ENCODE measurements around the gene RTRAF. TPM values are rescaled to one million over a fixed set of nuclear protein-coding genes. Genes with fewer than 3 reads are reported as not detected.

RTRAF gene
- total and polyA plus RNA-seq, 2 experiments from 2014 or later, result 150 to 729 TPM

DNA sequence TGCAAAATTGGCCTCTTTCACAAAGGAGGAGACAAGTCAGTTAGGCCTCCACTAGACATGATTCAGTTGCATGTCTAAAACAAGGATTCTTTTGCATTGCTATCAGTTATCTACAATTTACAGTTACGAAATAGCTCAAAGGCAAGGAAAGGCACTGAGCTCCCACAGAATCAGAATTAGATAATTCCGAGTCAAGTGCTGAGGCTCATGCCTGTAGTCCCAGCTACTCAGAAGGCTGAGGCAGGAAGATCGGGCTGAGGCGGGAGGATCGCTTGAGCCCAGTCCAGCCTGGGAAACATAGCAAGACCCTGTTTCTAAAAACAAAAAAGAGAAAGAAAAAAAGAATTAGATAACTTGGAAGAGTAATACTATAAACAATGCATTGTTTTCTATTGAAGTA, 12.3 kb upstream of the RTRAF start:
- H3K27me3 ChIP-seq (ENCODE audit: insufficient read depth), result no peaks in the 10 kb centered on the region
- H3K4me3 Mint-ChIP-seq, result no peak overlapping the region
- H4K20me1 ChIP-seq (replicated peaks; ENCODE audit: insufficient read depth), result no peaks in the 10 kb centered on the region
- no peaks in the 10 kb centered on the region for H3K36me3 Mint-ChIP-seq (ENCODE audit: low read depth)
- H3K4me2 ChIP-seq, result no peak overlapping the region
- no peaks in the 10 kb centered on the region for H3K79me2 ChIP-seq (replicated peaks; ENCODE audit: insufficient read depth)
- no peaks in the 10 kb centered on the region for H3F3A ChIP-seq (replicated peaks; ENCODE audit: low read depth)
- no peak overlapping the region for H2AFZ ChIP-seq
- no peak for DNase-seq (ENCODE audit: low spot score)
- no peaks in the 10 kb centered on the region for H3K9me3 Mint-ChIP-seq
- H3K4me1 ChIP-seq (ENCODE audit: insufficient read depth), result no peaks in the 10 kb centered on the region
- no peaks in the 10 kb centered on the region for H3K36me3 ChIP-seq (ENCODE audit: insufficient read depth)
- peaks cover 2% of the 10 kb centered on the region; the same call in 1 of the 3 replicates for H3K4me1 Mint-ChIP-seq
- TF ChIP-seq EZH2phosphoT487 (IDR thresholded peaks at IDR 0.05; ENCODE audit: unreplicated experiment) (no peak), STAT1 (IDR thresholded peaks at IDR 0.05; ENCODE audit: unreplicated experiment) (no peak), JUNB (IDR thresholded peaks at IDR 0.05; ENCODE audit: unreplicated experiment) (no peak), ZNF114 (CRISPR knock-in tag; IDR thresholded peaks at IDR 0.05) (no peak), POLR2AphosphoS5 (IDR thresholded peaks at IDR 0.05; ENCODE audit: low read depth) (no peak), CREB1 (CRISPR knock-in tag; IDR thresholded peaks at IDR 0.05; ENCODE audit: low read depth) (no peak), NANOG (IDR thresholded peaks at IDR 0.05; ENCODE audit: borderline replicate concordance) (no peak)
- TF ChIP-seq, protein P1, sequence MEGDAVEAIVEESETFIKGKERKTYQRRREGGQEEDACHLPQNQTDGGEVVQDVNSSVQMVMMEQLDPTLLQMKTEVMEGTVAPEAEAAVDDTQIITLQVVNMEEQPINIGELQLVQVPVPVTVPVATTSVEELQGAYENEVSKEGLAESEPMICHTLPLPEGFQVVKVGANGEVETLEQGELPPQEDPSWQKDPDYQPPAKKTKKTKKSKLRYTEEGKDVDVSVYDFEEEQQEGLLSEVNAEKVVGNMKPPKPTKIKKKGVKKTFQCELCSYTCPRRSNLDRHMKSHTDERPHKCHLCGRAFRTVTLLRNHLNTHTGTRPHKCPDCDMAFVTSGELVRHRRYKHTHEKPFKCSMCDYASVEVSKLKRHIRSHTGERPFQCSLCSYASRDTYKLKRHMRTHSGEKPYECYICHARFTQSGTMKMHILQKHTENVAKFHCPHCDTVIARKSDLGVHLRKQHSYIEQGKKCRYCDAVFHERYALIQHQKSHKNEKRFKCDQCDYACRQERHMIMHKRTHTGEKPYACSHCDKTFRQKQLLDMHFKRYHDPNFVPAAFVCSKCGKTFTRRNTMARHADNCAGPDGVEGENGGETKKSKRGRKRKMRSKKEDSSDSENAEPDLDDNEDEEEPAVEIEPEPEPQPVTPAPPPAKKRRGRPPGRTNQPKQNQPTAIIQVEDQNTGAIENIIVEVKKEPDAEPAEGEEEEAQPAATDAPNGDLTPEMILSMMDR (conservative IDR thresholded peaks at IDR 0.05; ENCODE audit: low read depth in 2 of 2), result no peak
- TF ChIP-seq, protein P2, sequence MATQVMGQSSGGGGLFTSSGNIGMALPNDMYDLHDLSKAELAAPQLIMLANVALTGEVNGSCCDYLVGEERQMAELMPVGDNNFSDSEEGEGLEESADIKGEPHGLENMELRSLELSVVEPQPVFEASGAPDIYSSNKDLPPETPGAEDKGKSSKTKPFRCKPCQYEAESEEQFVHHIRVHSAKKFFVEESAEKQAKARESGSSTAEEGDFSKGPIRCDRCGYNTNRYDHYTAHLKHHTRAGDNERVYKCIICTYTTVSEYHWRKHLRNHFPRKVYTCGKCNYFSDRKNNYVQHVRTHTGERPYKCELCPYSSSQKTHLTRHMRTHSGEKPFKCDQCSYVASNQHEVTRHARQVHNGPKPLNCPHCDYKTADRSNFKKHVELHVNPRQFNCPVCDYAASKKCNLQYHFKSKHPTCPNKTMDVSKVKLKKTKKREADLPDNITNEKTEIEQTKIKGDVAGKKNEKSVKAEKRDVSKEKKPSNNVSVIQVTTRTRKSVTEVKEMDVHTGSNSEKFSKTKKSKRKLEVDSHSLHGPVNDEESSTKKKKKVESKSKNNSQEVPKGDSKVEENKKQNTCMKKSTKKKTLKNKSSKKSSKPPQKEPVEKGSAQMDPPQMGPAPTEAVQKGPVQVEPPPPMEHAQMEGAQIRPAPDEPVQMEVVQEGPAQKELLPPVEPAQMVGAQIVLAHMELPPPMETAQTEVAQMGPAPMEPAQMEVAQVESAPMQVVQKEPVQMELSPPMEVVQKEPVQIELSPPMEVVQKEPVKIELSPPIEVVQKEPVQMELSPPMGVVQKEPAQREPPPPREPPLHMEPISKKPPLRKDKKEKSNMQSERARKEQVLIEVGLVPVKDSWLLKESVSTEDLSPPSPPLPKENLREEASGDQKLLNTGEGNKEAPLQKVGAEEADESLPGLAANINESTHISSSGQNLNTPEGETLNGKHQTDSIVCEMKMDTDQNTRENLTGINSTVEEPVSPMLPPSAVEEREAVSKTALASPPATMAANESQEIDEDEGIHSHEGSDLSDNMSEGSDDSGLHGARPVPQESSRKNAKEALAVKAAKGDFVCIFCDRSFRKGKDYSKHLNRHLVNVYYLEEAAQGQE (IDR thresholded peaks at IDR 0.05; ENCODE audit: unreplicated experiment), result no peak
- TF ChIP-seq, protein P3, sequence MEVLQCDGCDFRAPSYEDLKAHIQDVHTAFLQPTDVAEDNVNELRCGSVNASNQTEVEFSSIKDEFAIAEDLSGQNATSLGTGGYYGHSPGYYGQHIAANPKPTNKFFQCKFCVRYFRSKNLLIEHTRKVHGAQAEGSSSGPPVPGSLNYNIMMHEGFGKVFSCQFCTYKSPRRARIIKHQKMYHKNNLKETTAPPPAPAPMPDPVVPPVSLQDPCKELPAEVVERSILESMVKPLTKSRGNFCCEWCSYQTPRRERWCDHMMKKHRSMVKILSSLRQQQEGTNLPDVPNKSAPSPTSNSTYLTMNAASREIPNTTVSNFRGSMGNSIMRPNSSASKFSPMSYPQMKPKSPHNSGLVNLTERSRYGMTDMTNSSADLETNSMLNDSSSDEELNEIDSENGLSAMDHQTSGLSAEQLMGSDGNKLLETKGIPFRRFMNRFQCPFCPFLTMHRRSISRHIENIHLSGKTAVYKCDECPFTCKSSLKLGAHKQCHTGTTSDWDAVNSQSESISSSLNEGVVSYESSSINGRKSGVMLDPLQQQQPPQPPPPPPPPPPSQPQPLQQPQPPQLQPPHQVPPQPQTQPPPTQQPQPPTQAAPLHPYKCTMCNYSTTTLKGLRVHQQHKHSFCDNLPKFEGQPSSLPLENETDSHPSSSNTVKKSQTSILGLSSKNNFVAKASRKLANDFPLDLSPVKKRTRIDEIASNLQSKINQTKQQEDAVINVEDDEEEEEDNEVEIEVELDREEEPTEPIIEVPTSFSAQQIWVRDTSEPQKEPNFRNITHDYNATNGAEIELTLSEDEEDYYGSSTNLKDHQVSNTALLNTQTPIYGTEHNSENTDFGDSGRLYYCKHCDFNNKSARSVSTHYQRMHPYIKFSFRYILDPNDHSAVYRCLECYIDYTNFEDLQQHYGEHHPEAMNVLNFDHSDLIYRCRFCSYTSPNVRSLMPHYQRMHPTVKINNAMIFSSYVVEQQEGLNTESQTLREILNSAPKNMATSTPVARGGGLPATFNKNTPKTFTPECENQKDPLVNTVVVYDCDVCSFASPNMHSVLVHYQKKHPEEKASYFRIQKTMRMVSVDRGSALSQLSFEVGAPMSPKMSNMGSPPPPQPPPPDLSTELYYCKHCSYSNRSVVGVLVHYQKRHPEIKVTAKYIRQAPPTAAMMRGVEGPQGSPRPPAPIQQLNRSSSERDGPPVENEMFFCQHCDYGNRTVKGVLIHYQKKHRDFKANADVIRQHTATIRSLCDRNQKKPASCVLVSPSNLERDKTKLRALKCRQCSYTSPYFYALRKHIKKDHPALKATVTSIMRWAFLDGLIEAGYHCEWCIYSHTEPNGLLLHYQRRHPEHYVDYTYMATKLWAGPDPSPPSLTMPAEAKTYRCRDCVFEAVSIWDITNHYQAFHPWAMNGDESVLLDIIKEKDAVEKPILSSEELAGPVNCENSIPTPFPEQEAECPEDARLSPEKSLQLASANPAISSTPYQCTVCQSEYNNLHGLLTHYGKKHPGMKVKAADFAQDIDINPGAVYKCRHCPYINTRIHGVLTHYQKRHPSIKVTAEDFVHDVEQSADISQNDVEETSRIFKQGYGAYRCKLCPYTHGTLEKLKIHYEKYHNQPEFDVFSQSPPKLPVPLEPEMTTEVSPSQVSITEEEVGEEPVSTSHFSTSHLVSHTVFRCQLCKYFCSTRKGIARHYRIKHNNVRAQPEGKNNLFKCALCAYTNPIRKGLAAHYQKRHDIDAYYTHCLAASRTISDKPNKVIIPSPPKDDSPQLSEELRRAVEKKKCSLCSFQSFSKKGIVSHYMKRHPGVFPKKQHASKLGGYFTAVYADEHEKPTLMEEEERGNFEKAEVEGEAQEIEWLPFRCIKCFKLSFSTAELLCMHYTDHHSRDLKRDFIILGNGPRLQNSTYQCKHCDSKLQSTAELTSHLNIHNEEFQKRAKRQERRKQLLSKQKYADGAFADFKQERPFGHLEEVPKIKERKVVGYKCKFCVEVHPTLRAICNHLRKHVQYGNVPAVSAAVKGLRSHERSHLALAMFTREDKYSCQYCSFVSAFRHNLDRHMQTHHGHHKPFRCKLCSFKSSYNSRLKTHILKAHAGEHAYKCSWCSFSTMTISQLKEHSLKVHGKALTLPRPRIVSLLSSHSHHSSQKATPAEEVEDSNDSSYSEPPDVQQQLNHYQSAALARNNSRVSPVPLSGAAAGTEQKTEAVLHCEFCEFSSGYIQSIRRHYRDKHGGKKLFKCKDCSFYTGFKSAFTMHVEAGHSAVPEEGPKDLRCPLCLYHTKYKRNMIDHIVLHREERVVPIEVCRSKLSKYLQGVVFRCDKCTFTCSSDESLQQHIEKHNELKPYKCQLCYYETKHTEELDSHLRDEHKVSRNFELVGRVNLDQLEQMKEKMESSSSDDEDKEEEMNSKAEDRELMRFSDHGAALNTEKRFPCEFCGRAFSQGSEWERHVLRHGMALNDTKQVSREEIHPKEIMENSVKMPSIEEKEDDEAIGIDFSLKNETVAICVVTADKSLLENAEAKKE (CRISPR knock-in tag; IDR thresholded peaks at IDR 0.05), result no peak
- H3K27ac ChIP-seq (ENCODE audit: low read depth), result no peak overlapping the region
- H3K27ac Mint-ChIP-seq, result no peak overlapping the region; the same call in 1 of the 2 replicates
- H3K9me2 ChIP-seq (ENCODE audit: insufficient read depth), result no peaks in the 10 kb centered on the region
- no peak overlapping the region for H3K4me3 ChIP-seq
- H3K27me3 Mint-ChIP-seq (ENCODE audit: insufficient read depth, low read depth, poor library complexity), result peaks cover 2% of the 10 kb centered on the region
- ATAC-seq, result no peak
